ENCODE measurements around the gene PDIA5.

Gene PDIA5

DNA sequence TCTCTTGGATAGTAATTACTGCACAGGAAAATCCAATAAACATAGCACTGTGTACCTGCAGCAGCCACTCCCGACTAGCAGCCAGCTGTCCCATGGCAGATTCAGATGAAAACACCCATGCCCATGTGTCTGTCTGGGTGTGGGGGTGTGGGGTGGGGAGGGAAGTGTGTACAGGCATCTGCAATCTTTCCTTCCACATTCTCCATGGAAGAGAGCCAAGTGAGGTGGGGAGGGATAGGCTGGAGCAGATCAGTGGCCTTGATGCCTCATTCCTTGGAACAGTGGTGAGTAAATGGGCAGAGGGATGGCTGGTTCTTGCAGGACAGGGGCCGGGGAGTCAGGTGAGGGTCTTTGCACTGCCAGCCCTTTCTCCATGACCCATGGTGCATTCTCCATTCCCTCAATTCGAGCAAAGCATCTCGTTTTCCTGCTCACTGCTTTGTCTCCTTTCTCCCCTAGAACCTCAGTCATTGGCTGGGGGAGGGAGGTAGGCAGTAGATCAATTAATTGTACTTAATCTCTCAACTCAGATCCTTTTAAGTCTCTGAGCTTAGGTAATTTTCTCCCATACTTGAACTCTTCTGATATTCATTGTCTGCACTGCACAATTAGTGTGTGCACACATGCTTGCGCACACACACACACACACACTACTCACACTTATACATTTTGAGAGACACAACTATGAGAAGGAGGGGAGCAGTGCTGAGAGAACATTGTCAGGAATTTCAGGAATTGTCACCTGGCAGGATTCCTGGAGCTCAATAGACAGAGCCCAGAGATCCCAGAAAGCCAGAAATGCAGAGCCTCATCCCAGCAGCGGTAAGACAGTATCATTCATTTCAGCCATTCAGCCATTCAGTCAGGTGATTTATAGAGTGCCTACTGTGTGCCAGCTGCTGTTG lies 31.9 kb downstream of the PDIA5 start:
- Histone ChIP-seq H3K27ac (ENCODE audit: low read depth, low read length) (no peak overlapping the region), H3F3A (ENCODE audit: control insufficient read depth, insufficient read depth) (no peaks in the 10 kb centered on the region), H3K9me3 (ENCODE audit: control insufficient read depth, insufficient read depth, low read length) (no peaks in the 10 kb centered on the region), H3K4me2 (ENCODE audit: low read length) (no peak overlapping the region), H3K27me3 (ENCODE audit: control insufficient read depth, low read length) (no peaks in the 10 kb centered on the region), H3K79me2 (ENCODE audit: control insufficient read depth, low read length) (no peaks in the 10 kb centered on the region), H3K9me2 (replicated peaks; ENCODE audit: control insufficient read depth, low read length) (no peaks in the 10 kb centered on the region), H3K4me3 (ENCODE audit: low read length) (no peak overlapping the region), H3K36me3 (ENCODE audit: control insufficient read depth, low read length) (no peaks in the 10 kb centered on the region; the same call in 1 of the 2 replicates), H4K20me1 (ENCODE audit: control insufficient read depth, insufficient read depth, low read depth, low read length) (no peaks in the 10 kb centered on the region), H3K4me1 (ENCODE audit: control insufficient read depth, low read length) (no peaks in the 10 kb centered on the region)
- TF ChIP-seq CTCF (IDR thresholded peaks at IDR 0.05; ENCODE audit: low read depth, low read length, poor library complexity, severe bottlenecking) (no peak), EZH2phosphoT487 (IDR thresholded peaks at IDR 0.05; ENCODE audit: borderline replicate concordance, low read length) (no peak)

GRCh38 chr3:123099331-123100192 lies 32.7 kb downstream of the PDIA5 start:
- no peak for TF ChIP-seq EZH2phosphoT487 (IDR thresholded peaks at IDR 0.05; ENCODE audit: borderline replicate concordance, low read length)
- no peak for TF ChIP-seq CTCF (IDR thresholded peaks at IDR 0.05; ENCODE audit: low read depth, low read length, poor library complexity, severe bottlenecking)
- Histone ChIP-seq H3K4me2 (ENCODE audit: low read length) (no peak overlapping the region), H3K4me3 (ENCODE audit: low read length) (no peak overlapping the region), H3K27ac (ENCODE audit: low read depth, low read length) (no peak overlapping the region), H3K9me3 (ENCODE audit: control insufficient read depth, insufficient read depth, low read length) (no peaks in the 10 kb centered on the region), H3K27me3 (ENCODE audit: control insufficient read depth, low read length) (no peaks in the 10 kb centered on the region), H3K36me3 (ENCODE audit: control insufficient read depth, low read length) (no peaks in the 10 kb centered on the region; the same call in 1 of the 2 replicates), H3K9me2 (replicated peaks; ENCODE audit: control insufficient read depth, low read length) (no peaks in the 10 kb centered on the region), H3K79me2 (ENCODE audit: control insufficient read depth, low read length) (no peaks in the 10 kb centered on the region), H4K20me1 (ENCODE audit: control insufficient read depth, insufficient read depth, low read depth, low read length) (no peaks in the 10 kb centered on the region), H3K4me1 (ENCODE audit: control insufficient read depth, low read length) (no peaks in the 10 kb centered on the region; the same call in 1 of the 2 replicates), H3F3A (ENCODE audit: control insufficient read depth, insufficient read depth) (no peaks in the 10 kb centered on the region)

GRCh38 chr3:123100193-123100776 lies 33.5 kb downstream of the PDIA5 start:
- no peak for TF ChIP-seq EZH2phosphoT487 (IDR thresholded peaks at IDR 0.05; ENCODE audit: borderline replicate concordance, low read length)
- Histone ChIP-seq H3K36me3 (ENCODE audit: control insufficient read depth, low read length) (no peaks in the 10 kb centered on the region; the same call in 1 of the 2 replicates), H3K27ac (ENCODE audit: low read depth, low read length) (no peak overlapping the region), H4K20me1 (ENCODE audit: control insufficient read depth, insufficient read depth, low read depth, low read length) (0 out of 2 replicates have a peak, but pooled peaks cover 3% of the 10 kb centered on the region), H3F3A (ENCODE audit: control insufficient read depth, insufficient read depth) (no peaks in the 10 kb centered on the region), H3K4me3 (ENCODE audit: low read length) (no peak overlapping the region), H3K9me3 (ENCODE audit: control insufficient read depth, insufficient read depth, low read length) (no peaks in the 10 kb centered on the region), H3K27me3 (ENCODE audit: control insufficient read depth, low read length) (no peaks in the 10 kb centered on the region), H3K9me2 (replicated peaks; ENCODE audit: control insufficient read depth, low read length) (no peaks in the 10 kb centered on the region), H3K4me2 (ENCODE audit: low read length) (no peak overlapping the region), H3K79me2 (ENCODE audit: control insufficient read depth, low read length) (no peaks in the 10 kb centered on the region), H3K4me1 (ENCODE audit: control insufficient read depth, low read length) (peaks cover 6% of the 10 kb centered on the region)
